HepG2 (cell line): ENCODE measurements around the gene ETHE1. TPM values are rescaled to one million over a fixed set of nuclear protein-coding genes. Genes with fewer than 3 reads are reported as not detected.
A peak's percentile ranks its signal among the peaks of the same experiment; 100 is the strongest.

Source experiments
- CREBL2 ChIP-seq: sonication (generic); formaldehyde crosslinking; IDR thresholded peaks from 2 replicates; pipeline ENCODE4 v1.8.1; 2023; ENCODE audit warnings: missing genetic modification reagents, mild to moderate bottlenecking, borderline replicate concordance
- FIP1L1 ChIP-seq: fragments of 200-400 bp; formaldehyde crosslinking; IDR thresholded peaks from 2 replicates; pipeline ENCODE4 v1.6.1; 2018; ENCODE audit warnings: low read depth, mild to moderate bottlenecking, low read length, moderate library complexity, borderline replicate concordance; ENCODE audit not compliant: insufficient read depth
- FOXK1 ChIP-seq: sonication (generic); formaldehyde crosslinking; IDR thresholded peaks from 2 replicates; pipeline ENCODE4 v1.4.0; 2020; ENCODE audit warnings: low read depth, missing genetic modification reagents, borderline replicate concordance
- GTF3A ChIP-seq: sonication (generic); formaldehyde crosslinking; conservative IDR thresholded peaks from 2 replicates; pipeline ENCODE4 v1.4.0; 2020; ENCODE audit warnings: mild to moderate bottlenecking, missing genetic modification reagents
- JUNB ChIP-seq: sonication (generic); formaldehyde crosslinking; IDR thresholded peaks from 2 replicates; pipeline ENCODE4 v1.8.0; 2022; ENCODE audit warnings: missing genetic modification reagents, mild to moderate bottlenecking, borderline replicate concordance
- KLF15 ChIP-seq: sonication (generic); formaldehyde crosslinking; IDR thresholded peaks from 2 replicates; pipeline ENCODE4 v1.8.1; 2023; ENCODE audit warnings: borderline replicate concordance, mild to moderate bottlenecking, inconsistent platforms, missing genetic modification reagents, mixed read lengths
- MEF2D ChIP-seq: sonication (generic); formaldehyde crosslinking; IDR thresholded peaks from 2 replicates; pipeline ENCODE4 v1.5.1; 2020; ENCODE audit warnings: mild to moderate bottlenecking, missing genetic modification reagents
- MEIS2 ChIP-seq: sonication (generic); formaldehyde crosslinking; IDR thresholded peaks from 2 replicates; pipeline ENCODE4 v1.9.0; 2021; ENCODE audit warnings: mild to moderate bottlenecking, missing genetic modification reagents
- MTF2 ChIP-seq: sonication (generic); formaldehyde crosslinking; IDR thresholded peaks from 2 replicates; pipeline ENCODE4 v1.5.0; 2020; ENCODE audit warnings: missing genetic modification reagents, borderline replicate concordance
- MZF1 ChIP-seq: sonication (generic); formaldehyde crosslinking; IDR thresholded peaks from 2 replicates; pipeline ENCODE4 v1.8.1; 2023; ENCODE audit warnings: mild to moderate bottlenecking, missing genetic modification reagents, borderline replicate concordance
- NONO ChIP-seq, 2 experiments: fragments of 450-650 bp in 1 of 2; sonication (generic) in 1 of 2; formaldehyde crosslinking in 1 of 2; IDR thresholded peaks in 1 of 2; conservative IDR thresholded peaks in 1 of 2; 2 replicates each; pipeline versions ENCODE4 v1.6.1 to v1.8.0; 2017 to 2022; ENCODE audit warnings: mild to moderate bottlenecking in 1 of 2, missing genetic modification reagents in 1 of 2, moderate library complexity in 1 of 2
- PAX8 ChIP-seq: sonication (generic); formaldehyde crosslinking; IDR thresholded peaks from 2 replicates; pipeline ENCODE4 v1.8.0; 2022; ENCODE audit warnings: mild to moderate bottlenecking, missing genetic modification reagents, borderline replicate concordance
- POLR2AphosphoS2 ChIP-seq: IDR thresholded peaks from 2 replicates; pipeline ENCODE4 v1.6.1; 2011; ENCODE audit warnings: low read depth, low read length, improper control_type of control experiment
- PTBP1 ChIP-seq: fragments of 200-400 bp; formaldehyde crosslinking; IDR thresholded peaks from 2 replicates; pipeline ENCODE4 v1.6.1; 2018; ENCODE audit warnings: low read length, low read depth; ENCODE audit not compliant: poor library complexity, severe bottlenecking
- SMARCE1 ChIP-seq: fragments of 450-650 bp; IDR thresholded peaks from 2 replicates; pipeline ENCODE4 v1.6.1; 2017; ENCODE audit warnings: borderline replicate concordance
- SP140L ChIP-seq: sonication (generic); formaldehyde crosslinking; IDR thresholded peaks from 2 replicates; pipeline ENCODE4 v1.4.0; 2020; ENCODE audit warnings: missing genetic modification reagents, borderline replicate concordance
- TAF15 ChIP-seq: fragments of 200-400 bp; formaldehyde crosslinking; IDR thresholded peaks from one replicate; pipeline ENCODE4 v1.6.1; 2018; ENCODE audit warnings: mild to moderate bottlenecking, low read depth, low read length; ENCODE audit not compliant: poor library complexity, severe bottlenecking
- ZBTB4 ChIP-seq: sonication (generic); formaldehyde crosslinking; IDR thresholded peaks from 2 replicates; pipeline ENCODE4 v1.4.0; 2020; ENCODE audit warnings: missing genetic modification reagents, mild to moderate bottlenecking, borderline replicate concordance
- ZMAT5 ChIP-seq: sonication (generic); formaldehyde crosslinking; IDR thresholded peaks from 2 replicates; pipeline ENCODE4 v1.5.0; 2020; ENCODE audit warnings: mild to moderate bottlenecking, low read depth, missing genetic modification reagents, borderline replicate concordance
- ZNF556 ChIP-seq: sonication (generic); formaldehyde crosslinking; IDR thresholded peaks from 2 replicates; pipeline ENCODE4 v1.4.0; 2020; ENCODE audit warnings: mild to moderate bottlenecking, missing genetic modification reagents, borderline replicate concordance
- ZNF704 ChIP-seq: sonication (generic); formaldehyde crosslinking; IDR thresholded peaks from 2 replicates; pipeline ENCODE4 v1.8.1; 2023; ENCODE audit warnings: mild to moderate bottlenecking, inconsistent platforms, moderate library complexity, missing genetic modification reagents, borderline replicate concordance
- polyA plus RNA-seq, 8 experiments: library from polyadenylated mRNA; depleted of rRNA in 3 of 8; stranded (reverse) in 7 of 8; unstranded in 1 of 8; fragments of >200 nt; fragmentation: Illumina TruSeq in 4 of 8; extraction: Trizol in 4 of 8; gene quantifications; 2 replicates each; pipeline versions ENCODE4 v1.2.1 to v1.2.3, GENCODE V29; 2011 to 2016; ENCODE audit warnings: low read depth in 4 of 8, missing spikeins in 1 of 8, mixed read lengths in 1 of 8; ENCODE audit not compliant: insufficient read depth in 1 of 8
- total RNA-seq, 5 experiments: library from RNA; depleted of rRNA; stranded (reverse); fragments of >200 nt; fragmentation: Illumina TruSeq; extraction: Trizol; gene quantifications; 2 replicates each; pipeline ENCODE4 v1.2.3, GENCODE V29; 2016; ENCODE audit warnings: low read depth in 1 of 5

The ETHE1 gene
- total and polyA plus RNA-seq, 2 of the 13 experiments (the other 11 are each of a cell fraction or from before 2014, with no cell fraction given), result 32.5 to 58.4 TPM

GRCh38 chr19:43526884-43527859, at the start of gene ETHE1 (continued):
- TF ChIP-seq ZMAT5 (CRISPR knock-in tag) (no peak), JUNB (CRISPR knock-in tag) (no peak), ZBTB4 (CRISPR knock-in tag) (no peak), MZF1 (CRISPR knock-in tag) (no peak), SMARCE1 (no peak), FOXK1 (CRISPR knock-in tag) (no peak), PAX8 (CRISPR knock-in tag) (no peak), CREBL2 (no peak), ZNF556 (CRISPR knock-in tag) (0 out of 2 replicates have a peak, but pooled peaks have one; percentile 52), POLR2AphosphoS2 (no peak), MTF2 (no peak), KLF15 (CRISPR knock-in tag) (no peak), PTBP1 (no peak), MEIS2 (CRISPR knock-in tag) (peak; percentile 47; the same call in 1 of the 2 replicates), FIP1L1 (no peak), MEF2D (CRISPR knock-in tag) (no peak), ZNF704 (CRISPR knock-in tag) (no peak), SP140L (no peak), GTF3A (no peak), NONO (IDR thresholded peaks at IDR 0.05) (no peak), NONO (CRISPR knock-in tag; conservative IDR thresholded peaks at IDR 0.05) (peak; percentile 72), TAF15 (no peak)
